GM23338 (cell line): ENCODE measurements around the gene PHACTR1.

Experiments
- EZH2 ChIP-seq: fragments of 200-600 bp; sonication (generic); IDR thresholded peaks from one replicate; pipeline ENCODE4 v1.8.0; 2017; ENCODE audit warnings: antibody characterized with exemption, mild to moderate bottlenecking, low read depth; ENCODE audit not compliant: unreplicated experiment
- EZH2phosphoT487 ChIP-seq: fragments of 200-600 bp; sonication (generic); IDR thresholded peaks from one replicate; pipeline ENCODE4 v1.8.1; 2018; ENCODE audit warnings: antibody characterized with exemption; ENCODE audit not compliant: unreplicated experiment
- POLR2AphosphoS5 ChIP-seq: IDR thresholded peaks from 2 replicates; pipeline ENCODE4 v1.6.1; 2016; ENCODE audit warnings: antibody characterized with exemption, low read depth
- TF ChIP-seq, protein P1 (sequence below), 2 experiments: fragments of 200-600 bp in 1 of 2; sonication (generic) in 1 of 2; conservative IDR thresholded peaks; 2 replicates each; pipeline versions ENCODE4 v1.5.1 to v1.6.1; 2016 to 2017; ENCODE audit warnings: antibody characterized with exemption in 2 of 2, low read depth in 2 of 2, mild to moderate bottlenecking in 2 of 2, moderate library complexity in 1 of 2

DNA sequence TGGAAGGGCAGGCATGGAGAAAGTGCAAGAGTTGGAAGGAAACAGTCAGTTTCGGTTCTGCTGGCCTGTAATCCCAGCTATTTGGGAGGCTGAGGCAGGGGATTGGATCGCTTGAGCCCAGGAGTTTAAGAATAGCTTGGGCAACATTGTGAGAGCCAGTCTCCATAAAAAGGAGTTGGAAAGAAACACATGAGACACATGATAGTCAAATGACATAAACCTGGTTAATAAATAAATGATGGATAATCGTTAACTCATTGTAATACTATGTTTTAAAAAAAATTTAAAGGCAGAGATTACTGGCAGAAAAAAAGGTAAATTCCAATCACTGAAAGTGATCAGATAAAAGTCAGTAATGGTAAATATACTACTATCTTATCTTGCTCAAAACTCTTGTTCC, 37.2 kb upstream of the PHACTR1 start:
- TF ChIP-seq, protein P1, sequence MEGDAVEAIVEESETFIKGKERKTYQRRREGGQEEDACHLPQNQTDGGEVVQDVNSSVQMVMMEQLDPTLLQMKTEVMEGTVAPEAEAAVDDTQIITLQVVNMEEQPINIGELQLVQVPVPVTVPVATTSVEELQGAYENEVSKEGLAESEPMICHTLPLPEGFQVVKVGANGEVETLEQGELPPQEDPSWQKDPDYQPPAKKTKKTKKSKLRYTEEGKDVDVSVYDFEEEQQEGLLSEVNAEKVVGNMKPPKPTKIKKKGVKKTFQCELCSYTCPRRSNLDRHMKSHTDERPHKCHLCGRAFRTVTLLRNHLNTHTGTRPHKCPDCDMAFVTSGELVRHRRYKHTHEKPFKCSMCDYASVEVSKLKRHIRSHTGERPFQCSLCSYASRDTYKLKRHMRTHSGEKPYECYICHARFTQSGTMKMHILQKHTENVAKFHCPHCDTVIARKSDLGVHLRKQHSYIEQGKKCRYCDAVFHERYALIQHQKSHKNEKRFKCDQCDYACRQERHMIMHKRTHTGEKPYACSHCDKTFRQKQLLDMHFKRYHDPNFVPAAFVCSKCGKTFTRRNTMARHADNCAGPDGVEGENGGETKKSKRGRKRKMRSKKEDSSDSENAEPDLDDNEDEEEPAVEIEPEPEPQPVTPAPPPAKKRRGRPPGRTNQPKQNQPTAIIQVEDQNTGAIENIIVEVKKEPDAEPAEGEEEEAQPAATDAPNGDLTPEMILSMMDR (conservative IDR thresholded peaks at IDR 0.05; ENCODE audit: low read depth in 2 of 2): no peak
- no peak for TF ChIP-seq POLR2AphosphoS5
- TF ChIP-seq EZH2: no peak
- no peak for TF ChIP-seq EZH2phosphoT487
